ENCODE measurements around the gene PRCC.
A peak's percentile ranks its signal among the peaks of the same experiment; 100 is the strongest.

Gene PRCC

DNA sequence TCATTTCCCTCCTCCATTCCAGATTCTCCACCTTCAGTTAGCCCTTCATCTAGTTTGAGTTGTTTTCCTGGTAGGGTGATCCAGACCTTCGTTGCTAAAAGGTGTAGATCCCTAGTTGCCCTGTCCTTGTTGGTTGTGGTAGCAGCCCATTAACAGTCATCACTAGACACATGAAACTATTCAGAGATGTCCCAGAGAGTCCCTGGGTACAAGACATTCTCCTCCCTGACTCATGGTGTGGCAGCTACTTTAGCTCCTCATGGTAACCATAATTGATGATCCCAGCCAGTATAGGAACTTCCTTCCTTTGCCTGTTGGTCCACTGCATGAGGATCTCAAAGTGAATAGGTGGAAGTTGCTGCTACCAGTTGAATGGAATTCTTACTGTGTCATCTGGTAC is 55.3 kb downstream of the PRCC start:
- no peak for DNase-seq
- Histone ChIP-seq H3K27ac (no peak overlapping the region), H3K36me3 (replicated peaks) (no peaks in the 10 kb centered on the region), H3K27me3 (replicated peaks) (no peaks in the 10 kb centered on the region), H3K4me3 (ENCODE audit: low read depth, low read length) (no peak overlapping the region)
- TF ChIP-seq, protein P1, sequence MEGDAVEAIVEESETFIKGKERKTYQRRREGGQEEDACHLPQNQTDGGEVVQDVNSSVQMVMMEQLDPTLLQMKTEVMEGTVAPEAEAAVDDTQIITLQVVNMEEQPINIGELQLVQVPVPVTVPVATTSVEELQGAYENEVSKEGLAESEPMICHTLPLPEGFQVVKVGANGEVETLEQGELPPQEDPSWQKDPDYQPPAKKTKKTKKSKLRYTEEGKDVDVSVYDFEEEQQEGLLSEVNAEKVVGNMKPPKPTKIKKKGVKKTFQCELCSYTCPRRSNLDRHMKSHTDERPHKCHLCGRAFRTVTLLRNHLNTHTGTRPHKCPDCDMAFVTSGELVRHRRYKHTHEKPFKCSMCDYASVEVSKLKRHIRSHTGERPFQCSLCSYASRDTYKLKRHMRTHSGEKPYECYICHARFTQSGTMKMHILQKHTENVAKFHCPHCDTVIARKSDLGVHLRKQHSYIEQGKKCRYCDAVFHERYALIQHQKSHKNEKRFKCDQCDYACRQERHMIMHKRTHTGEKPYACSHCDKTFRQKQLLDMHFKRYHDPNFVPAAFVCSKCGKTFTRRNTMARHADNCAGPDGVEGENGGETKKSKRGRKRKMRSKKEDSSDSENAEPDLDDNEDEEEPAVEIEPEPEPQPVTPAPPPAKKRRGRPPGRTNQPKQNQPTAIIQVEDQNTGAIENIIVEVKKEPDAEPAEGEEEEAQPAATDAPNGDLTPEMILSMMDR (IDR thresholded peaks at IDR 0.05; ENCODE audit: low read depth, low read length, missing control alignments), result no peak
- in situ Hi-C loops (cut with HindIII; ENCODE audit: low pct_ligation_motif_present, low sequenced_read_pairs), result no loop called here

DNA sequence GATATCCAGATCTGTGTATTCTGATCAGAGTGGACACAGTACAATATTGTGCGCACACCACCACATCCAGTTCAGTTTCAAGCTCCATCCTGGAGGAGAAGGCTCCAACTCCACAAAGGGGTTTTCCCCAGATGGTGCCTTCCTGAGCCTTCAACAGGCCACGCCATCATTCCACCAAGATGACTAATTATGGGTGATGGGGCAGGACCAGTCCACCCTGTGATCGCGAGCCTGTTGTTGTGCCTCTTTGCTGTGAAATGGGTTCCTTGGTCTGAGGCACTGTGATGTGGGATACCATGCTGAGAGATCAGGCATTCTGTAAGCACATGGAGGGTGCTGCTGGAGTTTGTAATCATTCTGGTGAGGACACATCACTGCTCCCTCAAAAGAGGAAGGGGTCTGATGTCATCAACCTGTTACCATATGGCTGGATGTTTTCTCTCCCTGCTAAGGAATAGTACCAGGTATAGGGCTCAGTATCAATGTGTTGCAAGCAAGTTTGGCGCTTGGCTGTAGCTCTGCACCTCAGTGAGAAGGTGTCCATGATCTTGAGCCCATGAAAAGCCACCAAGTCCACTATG is 56.0 kb downstream of the PRCC start:
- Histone ChIP-seq H3K27ac (no peak overlapping the region), H3K4me3 (ENCODE audit: low read depth, low read length) (no peak overlapping the region), H3K27me3 (replicated peaks) (no peaks in the 10 kb centered on the region), H3K36me3 (replicated peaks) (no peaks in the 10 kb centered on the region)
- in situ Hi-C loops (cut with HindIII; ENCODE audit: low pct_ligation_motif_present, low sequenced_read_pairs), result no loop called here
- no peak for DNase-seq
- TF ChIP-seq, protein P1 (IDR thresholded peaks at IDR 0.05; ENCODE audit: low read depth, low read length, missing control alignments), result no peak

DNA sequence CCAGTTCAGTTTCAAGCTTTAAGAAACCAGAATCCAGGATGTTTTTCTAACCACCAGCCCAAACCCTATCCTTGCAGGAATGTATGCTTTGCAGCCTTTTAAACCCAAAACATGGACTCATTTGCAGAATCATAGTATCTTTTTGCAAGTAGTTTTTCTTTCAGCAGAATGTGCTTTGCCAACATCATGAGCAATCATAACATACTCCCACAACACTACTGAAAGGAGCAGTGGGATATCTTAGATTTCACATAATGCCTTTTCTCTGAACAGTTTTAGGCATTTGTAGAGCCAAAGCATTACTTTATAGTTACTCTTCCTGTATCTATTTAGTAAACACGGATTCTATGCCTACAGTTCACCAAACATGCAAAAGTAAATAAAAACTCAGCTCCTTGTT is 59.3 kb downstream of the PRCC start:
- no peak overlapping the region for H3K4me3 ChIP-seq (ENCODE audit: low read depth, low read length)
- H3K36me3 ChIP-seq (replicated peaks), result no peaks in the 10 kb centered on the region
- no peak for DNase-seq
- no peaks in the 10 kb centered on the region for H3K27me3 ChIP-seq (replicated peaks)
- TF ChIP-seq, protein P1 (IDR thresholded peaks at IDR 0.05; ENCODE audit: low read depth, low read length, missing control alignments), result no peak
- no peak overlapping the region for H3K27ac ChIP-seq
- in situ Hi-C loops (cut with HindIII; ENCODE audit: low pct_ligation_motif_present, low sequenced_read_pairs), result no loop called here

DNA sequence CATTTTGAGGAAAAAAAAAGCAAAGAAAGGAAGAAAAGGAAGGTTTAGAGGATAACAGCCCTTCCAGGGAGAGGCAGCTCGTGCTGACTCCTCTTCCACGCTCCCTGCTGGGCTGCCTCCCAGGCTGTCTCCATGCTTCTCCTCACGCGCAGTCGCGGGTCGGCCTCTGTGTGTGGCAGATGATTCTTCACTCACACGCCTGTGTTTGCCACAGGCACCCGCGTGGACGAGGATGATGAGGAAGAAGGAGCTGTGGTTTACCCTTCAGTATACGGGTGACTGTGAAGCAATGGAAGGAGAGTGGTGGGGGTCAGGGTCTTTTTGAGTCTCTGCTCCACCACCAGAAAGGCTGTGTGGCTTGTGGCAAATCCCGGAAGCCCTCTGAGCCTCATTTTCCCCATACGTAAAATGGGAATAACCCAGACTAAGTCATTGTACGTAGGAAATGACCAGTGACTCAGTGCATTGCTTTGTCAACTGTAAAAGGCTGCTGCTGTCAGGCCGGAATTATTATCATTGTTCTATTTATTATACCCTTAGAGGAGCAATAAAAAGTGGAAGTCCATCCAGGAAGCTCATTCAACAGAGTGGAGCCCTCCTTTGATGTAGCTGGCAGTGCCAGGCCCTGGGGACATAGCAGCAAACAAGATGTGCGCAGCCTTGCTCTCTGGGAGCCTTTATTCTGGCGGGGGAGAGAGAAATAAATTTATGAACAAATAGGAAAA is 61.2 kb downstream of the PRCC start:
- TF ChIP-seq, protein P1 (IDR thresholded peaks at IDR 0.05; ENCODE audit: low read depth, low read length, missing control alignments), result no peak
- in situ Hi-C loops (cut with HindIII; ENCODE audit: low pct_ligation_motif_present, low sequenced_read_pairs), result no loop called here
- peaks cover 14% of the 10 kb centered on the region for H3K27me3 ChIP-seq (replicated peaks)
- H3K4me3 ChIP-seq (ENCODE audit: low read depth, low read length), result no peak overlapping the region
- H3K36me3 ChIP-seq (replicated peaks), result no peaks in the 10 kb centered on the region
- no peak for DNase-seq
- H3K27ac ChIP-seq, result no peak overlapping the region

DNA sequence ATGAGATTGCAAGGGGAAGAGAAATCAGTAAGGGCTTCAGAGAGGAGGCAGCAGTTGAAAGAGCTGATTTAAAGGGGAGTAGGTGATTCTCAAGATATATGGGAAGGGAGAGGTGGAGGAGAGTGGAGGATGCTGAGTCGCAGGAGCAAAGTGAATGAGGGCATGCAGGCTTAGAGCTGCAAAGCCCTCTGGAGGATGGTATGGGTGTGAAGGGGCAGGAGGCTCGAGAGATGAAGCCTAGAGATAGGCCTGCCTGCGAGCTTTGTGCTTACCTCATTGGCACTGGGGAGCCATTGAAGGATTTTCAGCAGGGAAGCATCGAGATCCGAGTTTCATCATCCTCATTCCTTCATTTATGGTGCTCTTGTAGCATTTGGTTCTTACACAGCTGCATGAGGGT is 65.1 kb downstream of the PRCC start:
- H3K27ac ChIP-seq, result no peak overlapping the region
- TF ChIP-seq, protein P1 (IDR thresholded peaks at IDR 0.05; ENCODE audit: low read depth, low read length, missing control alignments), result peak; percentile 18
- no peak for DNase-seq
- in situ Hi-C loops (cut with HindIII; ENCODE audit: low pct_ligation_motif_present, low sequenced_read_pairs), result no loop called here
- no peaks in the 10 kb centered on the region for H3K36me3 ChIP-seq (replicated peaks)
- H3K27me3 ChIP-seq (replicated peaks), result peaks cover 41% of the 10 kb centered on the region
- H3K4me3 ChIP-seq (ENCODE audit: low read depth, low read length), result no peak overlapping the region

Data from brain microvascular endothelial cell (primary cell).